Astrocyte of the spinal cord (primary cell): ENCODE results near the gene ASIC2.
A peak's percentile ranks its signal among the peaks of the same experiment; 100 is the strongest.

ENCODE experiments used
- DNase-seq: peaks from one replicate; pipeline ENCODE4 v3.0.0; 2011; ENCODE audit warnings: low read depth, low spot score
- H3K4me3 ChIP-seq: 2 replicates; pipeline ENCODE4 v1.5.1; 2011; ENCODE audit warnings: low read depth, mild to moderate bottlenecking, low read length, moderate library complexity
- CTCF ChIP-seq: IDR thresholded peaks from 2 replicates; pipeline ENCODE4 v1.5.1; 2012; ENCODE audit warnings: low read depth, mild to moderate bottlenecking, low read length, inconsistent platforms
- in situ Hi-C: cut with HindIII; loops from 2 replicates; pipeline ENCODE4 v1.10.0; 2017; ENCODE audit warnings: low sequenced_read_pairs

Gene ASIC2

GRCh38 chr17:33198954-33199353 is 94.1 kb downstream of the ASIC2 start:
- no peak for DNase-seq
- in situ Hi-C loops = no loop called here
- no peak overlapping the region for H3K4me3 ChIP-seq
- TF ChIP-seq CTCF = no peak

GRCh38 chr17:33197342-33197741 is 95.8 kb downstream of the ASIC2 start:
- no peak overlapping the region for H3K4me3 ChIP-seq
- in situ Hi-C loops = no loop called here
- TF ChIP-seq CTCF = no peak
- DNase-seq = no peak

DNA sequence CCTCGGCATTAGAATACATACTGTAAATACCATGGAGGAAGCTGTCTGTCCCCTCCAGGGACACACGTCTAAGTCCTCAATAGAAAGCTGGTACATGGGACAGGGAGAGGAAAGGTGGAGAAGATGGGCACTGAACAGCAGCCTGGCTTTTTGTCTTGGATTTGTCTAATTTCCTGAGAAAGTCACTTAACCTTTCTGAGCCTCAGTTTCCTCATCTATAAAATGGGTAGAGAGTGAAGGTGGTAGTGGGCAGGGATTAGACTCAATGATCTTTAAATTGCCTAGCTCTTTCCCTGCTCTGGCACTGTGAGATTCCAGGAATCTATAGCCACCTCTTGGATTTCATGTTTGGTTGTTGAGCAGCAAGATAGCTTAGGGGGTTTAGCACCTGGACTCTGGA is 96.2 kb downstream of the ASIC2 start:
- no peak overlapping the region for H3K4me3 ChIP-seq
- TF ChIP-seq CTCF = no peak
- in situ Hi-C loops = no loop called here
- DNase-seq = no peak

GRCh38 chr17:33192951-33193911 is 99.9 kb downstream of the ASIC2 start:
- no peak overlapping the region for H3K4me3 ChIP-seq
- TF ChIP-seq CTCF = no peak
- in situ Hi-C loops = no loop called here
- peak; percentile 4 for DNase-seq

DNA sequence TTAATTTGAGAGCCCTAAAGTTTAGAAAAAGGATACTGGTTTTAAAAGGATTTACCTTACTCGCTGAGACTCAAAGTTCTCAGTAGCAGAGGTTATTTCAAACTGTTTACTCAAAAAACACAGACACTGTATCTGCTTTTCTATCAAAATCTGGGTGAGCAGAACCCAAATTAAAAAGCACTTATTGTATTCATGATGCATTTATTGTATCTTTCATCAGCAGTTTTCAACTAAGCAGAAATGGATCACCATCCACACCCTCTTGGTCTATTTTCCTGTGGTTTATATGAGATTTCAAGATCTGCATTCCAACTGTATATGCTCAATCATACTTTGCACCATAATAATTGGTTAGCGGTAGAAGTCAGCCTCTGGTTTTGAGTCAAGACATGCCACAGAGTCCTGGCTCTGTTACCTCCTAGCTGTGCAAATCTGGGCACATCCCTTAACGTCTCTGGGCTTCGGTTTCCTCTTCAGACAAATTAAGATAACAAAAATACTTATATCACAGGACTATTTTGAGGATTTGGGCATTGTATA is 109.5 kb downstream of the ASIC2 start:
- TF ChIP-seq CTCF = no peak
- no peak overlapping the region for H3K4me3 ChIP-seq
- DNase-seq = peak; percentile 1
- in situ Hi-C loops = no loop called here

DNA sequence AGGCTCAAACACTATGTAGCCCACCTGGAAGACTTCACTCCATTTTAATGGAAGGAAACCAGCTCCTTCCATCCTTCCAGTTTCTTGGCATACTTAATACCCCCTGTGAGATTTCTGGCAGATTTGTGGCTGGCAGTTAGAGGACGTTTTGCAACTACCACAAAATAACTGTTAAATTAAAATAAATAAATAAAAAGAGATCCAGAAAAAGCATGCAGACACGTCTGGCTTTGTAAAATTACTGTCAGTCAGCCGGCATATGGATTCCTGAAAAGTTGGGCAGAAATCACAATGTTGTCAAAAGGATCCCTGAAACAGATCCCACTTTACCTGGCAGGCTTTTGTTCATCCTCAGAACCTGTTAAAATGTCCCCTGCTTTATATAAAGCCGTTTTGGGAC is 113.9 kb downstream of the ASIC2 start:
- in situ Hi-C loops = no loop called here
- TF ChIP-seq CTCF = no peak
- no peak overlapping the region for H3K4me3 ChIP-seq
- no peak for DNase-seq
